Middle frontal gyrus (tissue), 1 donor: ENCODE results near the gene TOPAZ1.

Experiments
- DNase-seq: peaks from one replicate; pipeline ENCODE4 v3.0.0-alpha.2; 2015; ENCODE audit warnings: low spot score; ENCODE audit errors: extremely low spot score

The TOPAZ1 gene

GRCh38 chr3:44242721-44243120 lies 1.0 kb downstream of the TOPAZ1 start:
- DNase-seq: no peak

- DNase-seq: no peak
Measured at GRCh38 chr3:44248152-44248551, 6.5 kb downstream of the TOPAZ1 start.

DNA sequence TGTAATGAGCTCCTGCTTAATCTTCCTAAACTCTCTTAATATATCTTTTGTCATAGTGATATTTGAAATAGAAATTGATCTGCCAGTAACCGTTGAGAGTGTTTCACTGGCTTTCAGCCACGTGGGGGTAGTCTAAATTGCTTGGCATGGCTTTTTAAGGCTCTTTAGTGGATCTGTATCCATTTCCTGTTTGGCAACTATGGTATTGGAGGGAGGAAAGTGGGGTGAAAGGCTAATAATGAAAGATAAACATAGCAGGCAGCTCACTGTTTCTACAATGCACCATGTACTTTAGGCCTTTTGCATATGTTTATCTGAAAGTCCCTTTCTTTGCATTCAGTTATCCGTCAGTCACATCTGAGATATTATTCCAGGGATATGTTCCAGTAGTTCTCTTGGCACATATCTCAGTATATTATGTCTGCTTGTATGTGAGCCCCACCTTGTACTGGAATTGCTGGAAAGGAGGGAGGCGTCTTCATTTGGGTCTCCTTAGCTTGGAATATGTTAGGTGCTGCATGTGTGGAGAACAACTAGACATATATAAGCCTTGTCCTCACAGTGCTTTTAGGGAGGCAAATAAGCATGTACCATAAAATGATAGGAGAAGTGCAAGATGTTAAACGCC lies 10.8 kb downstream of the TOPAZ1 start:
- no peak for DNase-seq

DNA sequence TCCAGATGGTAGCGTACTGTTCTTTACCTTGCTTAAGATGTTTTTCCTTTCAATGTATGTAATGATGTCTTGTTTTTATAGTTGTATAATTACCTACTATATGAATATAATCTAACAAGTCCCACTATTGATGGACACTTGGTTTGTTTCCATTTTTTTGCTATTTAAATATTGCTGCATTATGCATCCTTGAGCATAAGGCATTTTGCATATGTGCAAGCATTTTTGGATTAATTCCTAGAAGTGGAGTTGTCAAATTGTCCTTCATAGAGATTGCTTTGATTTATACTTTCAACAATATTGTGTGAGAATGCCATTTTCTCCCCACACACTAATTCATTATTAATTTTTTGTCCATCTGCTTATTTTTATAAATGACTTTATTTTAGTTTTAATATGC lies 17.7 kb downstream of the TOPAZ1 start:
- DNase-seq: no peak

- no peak for DNase-seq
Measured at GRCh38 chr3:44264146-44264545, 22.5 kb downstream of the TOPAZ1 start.

DNA sequence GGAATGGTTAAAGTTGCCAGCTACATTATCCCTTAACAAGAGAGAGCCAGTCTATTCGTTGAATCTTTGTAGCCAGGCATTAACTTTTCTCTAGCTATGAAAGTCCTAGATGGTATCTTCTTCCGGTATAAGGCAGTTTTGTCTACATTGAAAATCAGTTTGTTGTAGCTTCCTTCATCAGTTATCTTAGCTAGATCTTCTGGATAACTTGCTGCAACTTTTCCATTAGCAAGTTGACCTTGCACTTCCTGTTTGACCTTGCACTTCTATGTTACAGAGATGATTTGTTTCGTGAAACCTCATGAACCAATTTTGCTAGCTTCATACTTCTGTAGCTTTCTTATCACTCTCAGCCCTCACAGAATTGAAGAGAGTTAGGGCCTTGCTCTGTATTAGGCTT lies 24.1 kb downstream of the TOPAZ1 start:
- DNase-seq: no peak

- no peak for DNase-seq
Measured at GRCh38 chr3:44272191-44272590, 30.5 kb downstream of the TOPAZ1 start.

- DNase-seq: no peak
Measured at GRCh38 chr3:44277925-44278324, 36.2 kb downstream of the TOPAZ1 start.

- no peak for DNase-seq
Measured at GRCh38 chr3:44280077-44280476, 38.4 kb downstream of the TOPAZ1 start.

- no peak for DNase-seq
Measured at GRCh38 chr3:44280631-44281030, 38.9 kb downstream of the TOPAZ1 start.

DNA sequence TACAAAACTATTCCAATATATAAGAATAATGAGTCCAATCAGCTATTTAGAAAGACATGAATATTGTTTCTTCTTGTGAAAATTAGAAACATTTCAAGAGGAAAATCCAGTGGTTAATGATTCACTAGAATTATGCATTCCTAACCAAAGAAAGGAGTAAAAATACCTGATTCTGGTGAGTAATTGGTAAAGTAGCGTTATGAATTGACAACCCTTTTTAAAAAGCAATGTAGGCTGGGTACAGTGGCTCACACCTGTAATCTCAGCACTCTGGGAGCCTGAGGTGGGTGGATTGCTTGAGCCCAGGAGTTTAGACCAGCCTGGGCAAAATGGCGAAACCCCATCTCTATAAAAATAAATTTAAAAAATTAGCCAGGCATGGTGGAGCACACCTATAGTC lies 43.3 kb downstream of the TOPAZ1 start:
- no peak for DNase-seq

DNA sequence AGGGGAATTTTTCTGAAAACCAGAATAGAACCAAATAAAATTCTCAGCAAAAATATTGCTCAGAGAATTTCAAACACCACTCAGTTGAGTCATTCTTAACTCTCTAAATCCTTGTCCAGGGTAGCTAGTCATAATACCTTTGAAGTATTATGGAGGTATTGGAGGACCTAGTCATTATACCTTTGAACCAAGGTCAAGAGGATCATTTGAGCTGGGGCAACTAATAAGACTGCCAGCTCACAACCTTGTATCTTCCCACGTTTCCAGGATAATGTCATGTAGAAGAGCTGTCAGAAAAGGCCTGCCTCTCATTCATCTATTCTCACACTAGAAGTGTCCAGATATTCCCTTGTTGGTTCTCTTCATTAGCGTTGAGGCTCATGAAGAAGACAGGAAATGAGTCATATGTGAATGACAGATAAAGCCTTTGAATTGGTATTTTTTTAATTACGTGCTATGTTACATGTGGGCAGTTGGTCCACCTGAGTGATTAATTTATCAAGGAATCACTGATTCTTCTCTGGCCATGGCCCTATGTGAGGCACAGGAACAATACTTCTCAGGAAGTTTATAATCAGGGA lies 48.3 kb downstream of the TOPAZ1 start:
- DNase-seq: no peak

GRCh38 chr3:44292276-44292675 lies 50.6 kb downstream of the TOPAZ1 start:
- no peak for DNase-seq

DNA sequence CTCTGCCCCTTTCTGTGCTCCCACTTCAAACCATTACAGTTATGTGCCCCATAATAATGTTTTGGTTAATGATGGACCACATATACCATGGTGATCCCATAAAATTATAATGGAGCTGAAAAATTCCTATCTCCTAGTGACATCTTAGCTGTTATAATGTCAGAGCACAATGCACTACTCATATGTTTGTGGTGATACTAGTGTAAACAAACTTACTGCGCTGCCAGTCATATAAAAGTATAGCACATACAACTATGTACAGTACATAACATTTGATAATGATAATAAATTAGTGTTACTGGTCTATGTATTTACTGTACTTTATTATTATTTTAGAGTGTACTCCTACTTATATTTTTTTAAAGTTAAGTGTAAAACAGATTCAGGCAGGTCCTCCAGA lies 51.3 kb downstream of the TOPAZ1 start:
- no peak for DNase-seq

DNA sequence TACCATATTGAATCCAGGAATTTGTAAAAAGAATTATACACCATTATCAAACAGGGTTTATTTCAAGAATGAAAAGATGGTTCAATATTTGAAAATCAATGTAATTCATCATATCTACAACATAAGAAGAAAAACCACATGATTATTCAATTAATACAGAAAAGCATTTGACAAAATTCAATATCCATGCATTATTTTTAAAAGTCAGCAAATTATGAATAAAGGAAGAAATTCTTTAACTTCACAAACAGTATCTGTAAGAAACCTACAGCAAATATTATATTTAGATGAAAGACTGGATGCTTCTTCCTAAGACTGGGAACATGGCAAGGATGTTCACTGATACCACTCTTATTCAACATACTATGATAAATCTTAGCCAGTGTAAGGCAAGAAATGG lies 55.6 kb downstream of the TOPAZ1 start:
- no peak for DNase-seq

- DNase-seq: no peak
Measured at GRCh38 chr3:44301746-44302145, 60.1 kb downstream of the TOPAZ1 start.

GRCh38 chr3:44309500-44309899 lies 67.8 kb downstream of the TOPAZ1 start:
- DNase-seq: no peak

DNA sequence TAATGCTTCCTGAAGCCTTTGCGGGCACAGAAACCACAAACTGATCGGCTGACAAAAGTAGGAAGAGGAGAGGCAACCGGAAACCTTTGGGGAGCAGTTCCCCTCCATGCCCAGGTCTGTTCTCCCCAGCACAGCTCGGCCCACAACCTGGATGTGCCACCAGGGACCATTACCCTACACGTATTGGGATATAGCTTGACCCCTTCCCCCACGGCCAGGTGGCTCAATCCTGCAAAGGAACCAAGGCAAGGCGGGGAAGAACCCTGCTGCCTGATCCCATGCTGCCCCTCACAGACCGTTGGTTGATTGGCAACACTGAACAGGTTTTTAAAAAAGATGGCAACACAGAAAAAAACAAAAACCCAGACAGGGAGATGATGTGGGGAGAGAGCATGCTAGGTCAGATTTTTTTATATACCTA lies 77.2 kb downstream of the TOPAZ1 start:
- no peak for DNase-seq

GRCh38 chr3:44321335-44321734 lies 79.6 kb downstream of the TOPAZ1 start:
- DNase-seq: no peak

DNA sequence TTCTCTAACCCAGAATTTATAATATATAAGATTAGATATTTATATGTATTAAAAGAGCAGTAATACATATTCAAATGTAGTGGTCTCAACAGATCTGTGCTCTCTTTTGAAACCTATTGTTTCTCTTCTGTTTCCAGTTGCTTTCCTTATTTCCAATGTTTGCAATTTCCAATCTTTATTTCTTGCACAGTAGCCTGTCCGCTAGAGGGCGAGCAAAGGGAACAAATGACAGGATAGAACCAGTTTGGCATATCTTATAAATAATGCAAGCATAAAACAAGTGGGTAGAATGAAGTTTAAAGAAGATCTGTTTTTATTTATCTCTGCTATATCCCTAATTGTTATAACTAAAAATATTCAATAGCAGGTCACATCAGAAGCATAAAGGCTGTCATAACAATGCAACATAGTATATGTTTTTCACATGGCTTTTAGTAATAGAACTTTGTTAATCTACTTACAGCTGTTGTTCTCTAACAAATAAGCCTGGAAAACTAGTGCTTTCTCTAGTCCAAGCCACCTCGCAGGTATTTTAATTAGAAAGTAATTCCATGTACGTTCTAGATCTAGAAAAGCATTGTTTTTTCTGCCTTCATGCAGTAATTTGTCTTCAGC lies 81.8 kb downstream of the TOPAZ1 start:
- DNase-seq: no peak

DNA sequence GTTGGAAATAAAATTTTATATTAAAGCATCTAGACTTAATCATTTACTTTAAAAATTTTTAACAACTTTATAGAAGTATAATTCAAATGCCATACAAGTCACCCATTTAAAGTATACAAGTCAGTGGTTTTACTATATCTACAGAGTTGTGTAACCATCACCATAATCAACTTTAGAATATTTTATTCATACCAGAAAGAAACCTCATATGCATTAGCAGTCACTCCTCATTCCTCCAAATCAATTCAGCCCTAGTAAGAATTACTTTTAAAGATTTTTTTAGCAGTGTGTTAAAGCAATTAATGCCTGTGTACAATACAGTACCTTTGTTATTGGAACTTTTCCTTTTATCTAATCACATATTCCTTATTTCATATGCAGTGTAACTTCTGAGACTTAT lies 82.9 kb downstream of the TOPAZ1 start:
- DNase-seq: no peak

- DNase-seq: no peak
Measured at GRCh38 chr3:44326019-44326418, 84.3 kb downstream of the TOPAZ1 start.

GRCh38 chr3:44326515-44326914 lies 84.8 kb downstream of the TOPAZ1 start:
- DNase-seq: no peak
